WERI-Rb-1 (cell line): Measurements from ENCODE around the gene USP43.

Source experiments
- DNase-seq: peaks from one replicate; pipeline ENCODE4 v3.0.0-alpha.2; 2020
- H3K27ac ChIP-seq: fragments of 250-450 bp; sonication (Bioruptor Pico); 2 replicates; pipeline ENCODE4 v1.5.1; 2020; ENCODE audit warnings: mild to moderate bottlenecking, moderate library complexity
- H3K27me3 ChIP-seq: fragments of 250-450 bp; sonication (Bioruptor Pico); 2 replicates; pipeline ENCODE4 v1.5.1; 2021; ENCODE audit warnings: mild to moderate bottlenecking, low read depth, moderate library complexity; ENCODE audit not compliant: insufficient read depth, severe bottlenecking
- H3K36me3 ChIP-seq: fragments of 250-450 bp; sonication (Bioruptor Pico); 2 replicates; pipeline ENCODE4 v1.5.1; 2020; ENCODE audit warnings: mild to moderate bottlenecking, moderate library complexity
- H3K4me3 ChIP-seq: 2 replicates; pipeline ENCODE4 v1.5.1; 2011; ENCODE audit warnings: low read depth, mild to moderate bottlenecking, control low read depth, low read length
- H3K9me3 ChIP-seq: fragments of 250-450 bp; sonication (Bioruptor Pico); 2 replicates; pipeline ENCODE4 v1.5.1; 2021; ENCODE audit warnings: mild to moderate bottlenecking, moderate library complexity; ENCODE audit not compliant: severe bottlenecking
- CTCF ChIP-seq: IDR thresholded peaks from 2 replicates; pipeline ENCODE4 v1.5.1; 2011; ENCODE audit warnings: low read depth, mild to moderate bottlenecking, control low read depth, inconsistent platforms, low read length

USP43 gene

GRCh38 chr17:9703781-9704082 lies 58.4 kb downstream of the USP43 start:
- H3K4me3 ChIP-seq: no peak overlapping the region
- H3K36me3 ChIP-seq: no peaks in the 10 kb centered on the region
- TF ChIP-seq CTCF: no peak
- no peak overlapping the region for H3K27ac ChIP-seq
- H3K27me3 ChIP-seq: no peaks in the 10 kb centered on the region
- DNase-seq: no peak
- no peaks in the 10 kb centered on the region for H3K9me3 ChIP-seq

- Histone ChIP-seq H3K27ac (no peak overlapping the region), H3K4me3 (no peak overlapping the region), H3K36me3 (no peaks in the 10 kb centered on the region), H3K9me3 (no peaks in the 10 kb centered on the region), H3K27me3 (no peaks in the 10 kb centered on the region)
- DNase-seq: no peak
- no peak for TF ChIP-seq CTCF
These were observed 60.4 kb downstream of the USP43 start for GRCh38 chr17:9705745-9706144.

- Histone ChIP-seq H3K4me3 (no peak overlapping the region), H3K27me3 (no peaks in the 10 kb centered on the region), H3K27ac (no peak overlapping the region), H3K36me3 (no peaks in the 10 kb centered on the region), H3K9me3 (no peaks in the 10 kb centered on the region)
- DNase-seq: no peak
- TF ChIP-seq CTCF: no peak
These were observed 62.6 kb downstream of the USP43 start for GRCh38 chr17:9707948-9708347.

GRCh38 chr17:9714801-9715200 lies 69.5 kb downstream of the USP43 start:
- H3K27ac ChIP-seq: no peak overlapping the region
- H3K4me3 ChIP-seq: no peak overlapping the region
- TF ChIP-seq CTCF: no peak
- no peaks in the 10 kb centered on the region for H3K9me3 ChIP-seq
- no peaks in the 10 kb centered on the region for H3K36me3 ChIP-seq
- DNase-seq: no peak
- H3K27me3 ChIP-seq: no peaks in the 10 kb centered on the region

GRCh38 chr17:9715503-9716016 lies 70.2 kb downstream of the USP43 start:
- Histone ChIP-seq H3K4me3 (no peak overlapping the region), H3K27ac (no peak overlapping the region), H3K9me3 (no peaks in the 10 kb centered on the region), H3K27me3 (no peaks in the 10 kb centered on the region), H3K36me3 (no peaks in the 10 kb centered on the region)
- TF ChIP-seq CTCF: no peak
- DNase-seq: no peak

- H3K4me3 ChIP-seq: no peak overlapping the region
- no peak for DNase-seq
These were observed 80.3 kb downstream of the USP43 start for GRCh38 chr17:9725575-9725974.

More at GRCh38 chr17:9725575-9725974, 80.3 kb downstream of the USP43 start:
- Histone ChIP-seq H3K27ac (no peak overlapping the region), H3K27me3 (no peaks in the 10 kb centered on the region), H3K36me3 (no peaks in the 10 kb centered on the region), H3K9me3 (no peaks in the 10 kb centered on the region)
- no peak for TF ChIP-seq CTCF
